ENCODE measurements around the gene MAN1C1.
"Not testable (repeated sequence)": the region's sequence is repeated elsewhere in the genome, so short reads cannot be mapped to it uniquely, and the experiment has no call there.

MAN1C1 gene

GRCh38 chr1:25623731-25624130, 7.1 kb downstream of the MAN1C1 start:
- Mint-ChIP-seq H3K9me3 (peaks cover 6% of the 10 kb centered on the region), H3K4me3 (peak overlapping the region; percentile 50), H3K27ac (peak overlapping the region; percentile 74), H3K4me1 (peaks cover 85% of the 10 kb centered on the region), H3K36me3 (peaks cover 78% of the 10 kb centered on the region), H3K27me3 (peaks cover 30% of the 10 kb centered on the region)
- DNase-seq = no peak
- CTCF ChIA-PET = interaction anchor here (0.8 to 1.9 kb wide), 5 partner anchors 15 to 74 kb away, joined by 3 to 7 read pairs (median 4); no protein-coding TSS in a partner anchor

- peak overlapping the region; percentile 50 for H3K4me3 Mint-ChIP-seq
- H3K36me3 Mint-ChIP-seq = peaks cover 78% of the 10 kb centered on the region
- H3K27me3 Mint-ChIP-seq = peaks cover 28% of the 10 kb centered on the region
- H3K9me3 Mint-ChIP-seq = peaks cover 6% of the 10 kb centered on the region
- CTCF ChIA-PET = interaction anchor here (0.8 to 1.9 kb wide), 3 partner anchors 15 to 52 kb away, joined by 3 to 6 read pairs (median 4); no protein-coding TSS in a partner anchor
- peaks cover 86% of the 10 kb centered on the region for H3K4me1 Mint-ChIP-seq
- H3K27ac Mint-ChIP-seq = peak overlapping the region; percentile 74
- peak; percentile 67 for DNase-seq
Observed at GRCh38 chr1:25624156-25624555, 7.6 kb downstream of the MAN1C1 start.

GRCh38 chr1:25624604-25625003, 8.0 kb downstream of the MAN1C1 start:
- H3K36me3 Mint-ChIP-seq = peaks cover 77% of the 10 kb centered on the region
- CTCF ChIA-PET = interaction anchor here (0.6 to 1.9 kb wide), 2 partner anchors 19 to 52 kb away, joined by 3 to 6 read pairs; no protein-coding TSS in a partner anchor
- DNase-seq = no peak
- peaks cover 86% of the 10 kb centered on the region for H3K4me1 Mint-ChIP-seq
- no peak overlapping the region for H3K4me3 Mint-ChIP-seq
- H3K27ac Mint-ChIP-seq = no peak overlapping the region
- H3K27me3 Mint-ChIP-seq = peaks cover 26% of the 10 kb centered on the region
- peaks cover 6% of the 10 kb centered on the region for H3K9me3 Mint-ChIP-seq

GRCh38 chr1:25626018-25626417, 9.4 kb downstream of the MAN1C1 start:
- Mint-ChIP-seq H3K4me1 (peaks cover 86% of the 10 kb centered on the region), H3K9me3 (peaks cover 6% of the 10 kb centered on the region), H3K36me3 (peaks cover 69% of the 10 kb centered on the region), H3K27me3 (peaks cover 19% of the 10 kb centered on the region), H3K27ac (no peak overlapping the region), H3K4me3 (no peak overlapping the region)
- no peak for DNase-seq
- CTCF ChIA-PET = no interaction called here

- Mint-ChIP-seq H3K27me3 (peaks cover 12% of the 10 kb centered on the region), H3K4me3 (no peak overlapping the region), H3K36me3 (peaks cover 57% of the 10 kb centered on the region), H3K27ac (no peak overlapping the region), H3K9me3 (peaks cover 12% of the 10 kb centered on the region), H3K4me1 (peaks cover 86% of the 10 kb centered on the region)
- CTCF ChIA-PET = interaction anchor here (1.1 to 1.3 kb wide), 2 partner anchors 10 to 20 kb away, joined by 4 to 5 read pairs; no protein-coding TSS in a partner anchor
- no peak for DNase-seq
Observed at GRCh38 chr1:25628741-25629421, 12.3 kb downstream of the MAN1C1 start.

- CTCF ChIA-PET = no interaction called here
- Mint-ChIP-seq H3K27me3 (peaks cover 12% of the 10 kb centered on the region), H3K27ac (no peak overlapping the region), H3K4me1 (peaks cover 85% of the 10 kb centered on the region), H3K36me3 (peaks cover 57% of the 10 kb centered on the region), H3K9me3 (peaks cover 15% of the 10 kb centered on the region), H3K4me3 (no peak overlapping the region)
- DNase-seq = no peak
Observed at GRCh38 chr1:25629836-25630235, 13.2 kb downstream of the MAN1C1 start.

GRCh38 chr1:25631750-25632485, 15.3 kb downstream of the MAN1C1 start:
- Mint-ChIP-seq H3K27ac (peak overlapping the region; percentile 90), H3K27me3 (peaks cover 8% of the 10 kb centered on the region), H3K36me3 (peaks cover 52% of the 10 kb centered on the region), H3K9me3 (peaks cover 22% of the 10 kb centered on the region), H3K4me1 (peaks cover 77% of the 10 kb centered on the region), H3K4me3 (peak overlapping the region; percentile 67)
- DNase-seq = peak; percentile 38
- CTCF ChIA-PET = interaction anchor here (0.7 to 2.1 kb wide), 4 partner anchors 9 to 13 kb away, joined by 3 to 9 read pairs (median 5); no protein-coding TSS in a partner anchor

- peak overlapping the region; percentile 25 for H3K4me3 Mint-ChIP-seq
- H3K36me3 Mint-ChIP-seq = peaks cover 55% of the 10 kb centered on the region
- peaks cover 34% of the 10 kb centered on the region for H3K9me3 Mint-ChIP-seq
- CTCF ChIA-PET = no interaction called here
- H3K27me3 Mint-ChIP-seq = no peaks in the 10 kb centered on the region
- H3K27ac Mint-ChIP-seq = no peak overlapping the region
- peaks cover 76% of the 10 kb centered on the region for H3K4me1 Mint-ChIP-seq
- DNase-seq = no peak
Observed at GRCh38 chr1:25634066-25634465, 17.5 kb downstream of the MAN1C1 start.

GRCh38 chr1:25634896-25635295, 18.3 kb downstream of the MAN1C1 start:
- CTCF ChIA-PET = no interaction called here
- no peaks in the 10 kb centered on the region for H3K27me3 Mint-ChIP-seq
- peaks cover 56% of the 10 kb centered on the region for H3K36me3 Mint-ChIP-seq

GRCh38 chr1:25636141-25636540, 19.6 kb downstream of the MAN1C1 start:
- H3K27ac Mint-ChIP-seq, DNase-seq, H3K4me3 Mint-ChIP-seq, CTCF ChIA-PET: not testable (repeated sequence)
- Mint-ChIP-seq H3K36me3 (peaks cover 65% of the 10 kb centered on the region), H3K9me3 (peaks cover 37% of the 10 kb centered on the region), H3K4me1 (peaks cover 75% of the 10 kb centered on the region), H3K27me3 (peaks cover 10% of the 10 kb centered on the region)

More at GRCh38 chr1:25634896-25635295, 18.3 kb downstream of the MAN1C1 start:
- Mint-ChIP-seq H3K4me3 (no peak overlapping the region), H3K4me1 (peaks cover 75% of the 10 kb centered on the region), H3K27ac (no peak overlapping the region), H3K9me3 (peaks cover 37% of the 10 kb centered on the region)
- DNase-seq = peak; percentile 13

GRCh38 chr1:25640646-25641328, 24.2 kb downstream of the MAN1C1 start:
- CTCF ChIA-PET = interaction anchor here (0.6 to 2.5 kb wide), 3 partner anchors 9 to 203 kb away, joined by 3 to 20 read pairs (median 3); no protein-coding TSS in a partner anchor
- H3K27me3 Mint-ChIP-seq = peaks cover 33% of the 10 kb centered on the region
- peaks cover 67% of the 10 kb centered on the region for H3K4me1 Mint-ChIP-seq
- H3K27ac Mint-ChIP-seq = no peak overlapping the region
- H3K36me3 Mint-ChIP-seq = peaks cover 69% of the 10 kb centered on the region
- no peak for DNase-seq
- peaks cover 23% of the 10 kb centered on the region for H3K9me3 Mint-ChIP-seq
- H3K4me3 Mint-ChIP-seq = no peak overlapping the region

GRCh38 chr1:25641329-25641725, 24.7 kb downstream of the MAN1C1 start:
- Mint-ChIP-seq H3K9me3 (peaks cover 18% of the 10 kb centered on the region), H3K27ac (peak overlapping the region; percentile 93), H3K27me3 (peaks cover 35% of the 10 kb centered on the region), H3K36me3 (peaks cover 65% of the 10 kb centered on the region), H3K4me3 (no peak overlapping the region), H3K4me1 (peaks cover 63% of the 10 kb centered on the region)
- no peak for DNase-seq
- CTCF ChIA-PET = interaction anchor here (1.2 to 2.5 kb wide), 6 partner anchors 10 to 35 kb away, joined by 3 to 20 read pairs (median 5); no protein-coding TSS in a partner anchor

GRCh38 chr1:25641931-25642573, 25.5 kb downstream of the MAN1C1 start:
- H3K27ac Mint-ChIP-seq = peak overlapping the region; percentile 93
- peaks cover 68% of the 10 kb centered on the region for H3K4me1 Mint-ChIP-seq

More at GRCh38 chr1:25641931-25642573, 25.5 kb downstream of the MAN1C1 start:
- Mint-ChIP-seq H3K4me3 (peak overlapping the region; percentile 59), H3K27me3 (peaks cover 38% of the 10 kb centered on the region), H3K36me3 (peaks cover 68% of the 10 kb centered on the region), H3K9me3 (peaks cover 15% of the 10 kb centered on the region)
- peak; percentile 51 for DNase-seq
- CTCF ChIA-PET = interaction anchor here (0.9 to 2.5 kb wide), 8 partner anchors 19 to 154 kb away, joined by 3 to 20 read pairs (median 3); no protein-coding TSS in a partner anchor

All from activated naive CD4-positive, alpha-beta T cell treated with anti-CD3 and anti-CD28 coated beads, Interleukin-2, amount 10 ng/mL, durations not matched to agents 7 days and 5 days (primary cell).